Tongue (tissue), 2 donors: ENCODE data around the gene SYT1. TPM values are rescaled to one million over a fixed set of nuclear protein-coding genes. Genes with fewer than 3 reads are reported as not detected.
"Not testable (repeated sequence)": the region's sequence is repeated elsewhere in the genome, so short reads cannot be mapped to it uniquely, and the experiment has no call there.

ENCODE experiments used
- DNase-seq: peaks from one replicate; pipeline ENCODE4 v3.0.0-alpha.2; 2015
- total RNA-seq: library from RNA; depleted of rRNA; stranded (reverse); fragments of >200 nt; gene quantifications from one replicate; pipeline ENCODE4 v1.2.3, GENCODE V29; 2014

The SYT1 gene
- total RNA-seq, 1 donor from 2014 or later = 1.6 TPM

DNA sequence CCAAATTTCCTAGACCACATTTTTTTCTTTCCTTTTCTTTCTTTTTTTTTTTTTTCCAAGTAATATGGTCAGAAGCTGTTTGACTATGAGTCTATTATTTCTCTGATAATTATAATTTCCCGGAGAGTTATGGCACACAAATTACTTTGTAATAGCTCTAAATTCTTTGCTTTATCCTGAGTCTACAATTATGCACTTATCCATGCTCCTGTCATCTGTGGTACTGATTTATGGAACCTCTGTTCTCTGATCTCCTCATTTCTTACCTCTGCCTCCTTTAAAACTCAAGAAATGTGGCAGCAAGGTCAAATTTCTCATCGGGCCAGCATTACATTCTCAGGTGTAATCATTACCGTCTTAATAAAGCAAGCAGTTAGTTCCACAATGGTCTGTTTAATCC lies 544.1 kb downstream of the SYT1 start:
- DNase-seq = no peak

DNA sequence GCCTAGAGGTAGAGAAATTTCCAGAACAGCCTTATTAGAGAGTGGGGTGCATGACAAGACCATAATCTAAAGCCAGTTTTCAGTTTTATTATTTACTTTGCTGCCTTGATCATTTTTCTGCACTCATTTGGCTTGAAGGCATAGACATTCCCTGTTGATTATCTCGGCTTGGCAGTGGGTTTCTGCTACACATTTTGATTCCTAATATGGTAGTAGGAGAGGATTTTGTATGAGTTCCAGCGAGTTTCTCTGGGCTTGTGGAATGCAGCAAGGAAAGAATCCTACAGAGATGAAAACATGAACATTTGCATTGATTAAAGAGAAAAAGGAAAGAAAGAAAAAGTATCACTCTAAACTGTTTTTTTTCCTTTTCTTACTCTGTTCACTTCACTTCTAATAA lies 545.0 kb downstream of the SYT1 start:
- DNase-seq = peak; percentile 68

DNA sequence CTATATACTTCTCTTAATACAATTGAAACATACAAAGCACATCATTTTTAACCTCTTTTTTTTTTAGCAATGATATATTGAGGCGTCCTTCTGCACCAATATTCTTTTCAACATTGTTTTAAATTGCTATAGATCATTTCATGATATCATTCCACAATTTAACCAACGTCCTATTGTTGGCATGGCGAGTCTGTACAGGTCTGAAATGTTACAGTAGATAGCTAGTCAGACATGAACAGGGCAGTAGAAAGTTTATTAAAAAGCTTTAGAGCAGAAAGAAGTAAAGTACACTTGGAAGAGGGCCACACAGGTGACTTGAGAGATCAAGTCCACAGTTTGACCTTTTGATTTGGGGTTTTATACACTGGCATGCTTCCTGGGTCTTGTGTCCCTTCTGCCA lies 547.2 kb downstream of the SYT1 start:
- DNase-seq = no peak

DNA sequence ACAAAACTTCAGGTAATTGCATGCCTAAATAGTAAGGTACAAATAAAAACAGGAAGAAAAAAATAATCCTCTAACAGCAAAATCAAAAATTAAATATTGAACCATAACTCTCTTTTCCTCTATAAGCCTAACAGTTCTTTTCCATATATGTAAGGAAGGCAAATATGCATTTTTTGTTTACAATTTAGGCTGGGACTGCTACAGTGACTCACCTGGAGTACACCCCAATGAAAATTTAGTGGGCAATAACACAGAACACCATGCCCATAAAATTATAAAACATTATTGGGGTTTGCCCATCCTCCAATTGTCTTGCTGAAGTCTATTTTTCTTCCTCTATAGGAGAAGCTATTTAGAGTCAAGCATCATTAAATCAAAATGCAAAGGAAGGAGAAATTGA lies 549.2 kb downstream of the SYT1 start:
- no peak for DNase-seq

DNA sequence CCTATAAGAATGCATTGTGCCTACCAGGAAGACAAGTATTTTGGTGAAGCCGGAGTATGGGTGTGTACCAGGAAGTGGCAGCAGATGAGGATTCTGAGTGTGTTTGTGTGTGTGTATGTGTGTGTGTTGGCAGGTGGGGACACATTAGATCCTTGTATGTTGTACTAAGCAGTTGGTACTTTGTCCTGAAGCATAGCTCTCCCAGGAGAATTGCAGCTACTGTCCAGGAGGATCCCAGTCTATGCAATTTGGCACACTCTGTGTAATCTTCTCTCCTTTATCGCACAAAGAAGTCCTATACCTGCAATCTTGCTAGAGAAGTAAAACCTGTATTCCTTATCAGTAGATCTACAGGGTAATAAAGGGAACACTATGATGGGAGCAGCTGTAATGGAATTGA lies 549.7 kb downstream of the SYT1 start:
- no peak for DNase-seq

DNA sequence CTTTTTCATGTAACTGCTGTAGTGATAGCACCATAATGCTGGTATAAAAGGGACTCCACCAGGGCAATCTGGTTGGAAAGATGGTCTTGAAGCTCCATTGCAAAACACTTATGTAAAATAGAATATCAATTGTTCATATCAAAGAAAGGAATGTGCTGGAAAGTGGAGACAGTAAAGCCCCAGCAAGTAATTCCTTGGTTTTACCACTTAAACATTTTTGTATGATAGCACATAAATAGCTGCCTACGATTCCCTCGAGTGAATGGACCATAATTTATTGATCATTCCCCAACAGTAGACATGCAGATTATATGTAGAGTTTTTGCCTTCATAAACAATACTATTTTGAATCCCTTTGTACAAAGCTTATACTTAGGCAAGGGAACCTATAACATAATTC lies 550.7 kb downstream of the SYT1 start:
- no peak for DNase-seq

DNA sequence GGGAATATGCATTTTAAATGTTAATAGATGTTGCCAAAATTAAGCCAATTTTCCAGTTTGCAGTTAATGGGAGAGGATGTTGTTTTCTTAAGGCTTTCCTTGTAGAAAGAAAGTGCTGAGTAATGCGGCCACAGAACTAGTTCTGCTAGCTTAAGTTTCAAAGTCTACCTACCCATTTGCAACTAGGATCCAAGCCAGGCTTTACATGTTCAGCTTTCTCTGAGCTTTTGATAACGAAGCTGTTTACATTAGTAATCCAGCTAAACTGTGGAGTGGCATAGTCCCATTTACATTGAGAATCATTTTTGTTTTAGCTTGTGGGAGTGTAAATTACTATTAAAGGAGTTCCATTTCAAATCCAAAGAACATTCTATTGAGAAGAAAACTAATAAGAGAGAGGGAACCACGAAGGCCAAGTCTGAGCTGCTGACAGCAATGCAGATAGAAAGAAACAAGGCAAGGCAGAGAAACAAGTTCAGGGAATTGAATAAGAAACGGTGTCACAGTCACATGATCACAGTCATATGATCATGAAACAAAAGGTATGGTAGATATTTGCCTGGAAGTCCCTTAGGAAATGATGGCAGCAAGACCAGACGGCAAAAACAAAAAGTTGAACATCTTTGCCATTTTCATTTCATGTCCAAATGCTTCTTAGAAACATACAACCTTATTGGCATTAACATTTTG lies 551.3 kb downstream of the SYT1 start:
- DNase-seq = no peak

DNA sequence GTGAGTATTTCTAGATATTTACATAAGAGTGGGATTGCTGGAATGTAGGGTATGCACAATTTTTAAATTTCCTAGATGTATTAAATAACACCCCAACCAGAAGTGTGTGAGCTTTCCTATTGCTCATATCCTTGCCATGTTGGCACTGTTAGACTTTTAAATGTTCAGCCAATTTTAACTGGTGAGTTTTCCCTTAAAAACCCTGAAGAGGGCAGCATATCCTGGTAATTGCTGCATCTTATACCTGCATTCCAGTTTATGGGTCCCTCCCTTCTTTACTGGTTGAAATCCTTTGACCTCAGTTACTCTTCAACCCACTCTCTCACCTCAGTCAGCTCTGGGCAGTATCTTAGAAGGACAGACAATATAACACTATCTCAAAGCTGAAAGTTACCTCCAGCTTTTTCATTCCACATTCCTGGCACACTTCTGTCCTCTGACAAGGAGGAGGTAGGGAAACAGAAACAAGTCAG lies 555.6 kb downstream of the SYT1 start:
- peak; percentile 31 for DNase-seq

DNA sequence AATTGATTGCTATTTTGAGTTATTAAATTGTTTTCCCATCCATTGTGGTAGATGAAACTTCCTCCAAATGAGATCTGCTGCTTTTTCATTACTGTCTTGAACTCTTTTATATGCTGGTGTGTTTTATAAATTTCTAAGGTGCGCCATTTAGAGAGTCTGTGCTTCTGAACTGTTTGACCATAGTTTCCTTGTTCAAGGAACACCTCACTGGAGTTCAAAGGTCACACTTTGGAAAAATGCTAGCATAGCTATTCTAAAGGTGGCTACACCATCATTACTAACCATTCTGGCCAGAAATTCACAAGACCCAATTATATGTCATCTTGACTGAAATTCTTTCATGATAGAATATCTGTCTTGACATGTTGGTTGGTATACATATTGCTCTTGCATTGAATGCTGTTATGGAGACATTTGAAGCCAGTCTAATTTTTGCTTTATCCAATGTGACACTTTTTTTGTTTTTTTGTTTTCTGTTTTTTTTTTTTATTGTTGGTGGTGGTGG lies 556.7 kb downstream of the SYT1 start:
- no peak for DNase-seq

DNA sequence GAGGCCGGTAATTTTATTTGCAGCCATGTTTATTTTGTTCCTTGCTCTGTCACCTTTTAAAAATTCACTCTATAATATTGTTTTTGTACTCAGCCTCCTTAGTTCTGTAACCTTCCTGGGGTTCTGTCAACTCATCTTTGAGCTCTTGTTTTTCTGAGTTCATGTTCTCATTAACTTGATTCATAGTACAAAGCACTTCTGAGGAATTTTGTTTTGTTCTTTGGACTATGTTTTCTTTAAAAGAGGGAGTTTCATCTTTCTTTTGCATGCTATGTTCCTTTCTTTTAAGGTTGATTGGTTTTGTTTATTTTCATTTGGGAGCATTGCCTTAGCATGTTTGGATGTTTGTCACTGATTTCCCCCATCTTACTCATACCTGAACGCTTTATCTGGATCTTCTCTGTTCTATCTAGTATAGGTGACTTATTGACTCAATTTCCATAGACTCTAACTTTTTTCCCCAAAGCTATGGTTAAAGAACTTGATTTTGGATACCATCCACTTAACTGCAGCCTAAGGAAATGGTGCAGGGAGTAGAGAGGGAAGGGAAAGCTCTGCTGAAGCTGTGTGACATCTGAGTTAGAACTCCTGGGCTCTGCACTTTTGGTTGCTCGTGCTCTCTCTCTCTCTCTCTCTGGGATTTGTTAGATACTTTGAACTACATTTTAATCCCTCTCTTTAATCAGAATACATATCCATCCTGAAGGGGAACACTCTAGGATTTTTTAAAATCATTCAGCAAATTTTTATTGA lies 557.7 kb downstream of the SYT1 start:
- DNase-seq = no peak

DNA sequence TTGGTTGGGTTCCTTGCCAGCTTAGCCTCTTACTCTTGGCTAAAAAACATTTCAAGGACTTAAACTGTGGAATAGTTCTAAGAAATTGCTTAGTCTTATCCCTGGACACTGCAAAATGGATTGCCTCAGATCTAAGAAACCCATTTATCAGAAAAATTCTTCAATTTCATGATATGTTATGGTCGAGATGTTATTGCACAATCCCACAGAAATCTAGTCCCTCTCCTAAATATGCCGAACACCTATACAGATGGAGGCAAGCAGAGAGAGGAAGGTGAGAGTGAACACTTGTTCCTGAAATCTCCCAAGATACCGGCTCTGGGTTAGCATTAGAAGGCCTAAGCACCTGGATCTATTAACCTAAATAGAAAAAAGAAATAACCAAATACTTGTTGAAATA lies 559.0 kb downstream of the SYT1 start:
- DNase-seq = no peak

DNA sequence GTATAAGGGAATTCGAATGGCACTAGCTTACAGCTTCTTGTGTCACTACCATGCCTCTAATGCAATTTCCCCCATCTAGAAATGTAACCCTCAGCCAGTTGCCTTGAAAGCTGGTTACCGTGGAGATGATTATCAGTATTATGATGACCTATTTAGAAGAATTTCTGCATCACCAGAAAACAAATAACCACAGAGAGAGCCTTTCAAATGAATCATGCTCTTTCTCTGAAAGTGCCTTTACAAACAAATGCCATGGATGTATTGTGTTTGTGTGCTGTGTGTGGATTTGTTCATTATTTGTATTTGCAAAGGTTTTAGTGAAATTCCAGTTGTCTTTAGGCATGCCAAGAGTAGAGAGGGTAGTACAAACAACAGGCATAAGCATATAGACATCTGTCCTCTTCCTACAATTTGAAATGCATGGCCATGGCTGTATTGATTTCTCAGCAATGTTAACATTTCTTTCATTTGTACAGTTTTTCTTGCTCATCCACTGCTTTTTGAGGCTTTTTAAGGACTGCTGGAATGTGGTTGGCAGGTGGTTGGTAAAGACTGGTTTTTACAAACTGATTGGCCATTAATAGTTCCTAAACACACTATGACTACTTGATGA lies 559.6 kb downstream of the SYT1 start:
- peak; percentile 32 for DNase-seq

DNA sequence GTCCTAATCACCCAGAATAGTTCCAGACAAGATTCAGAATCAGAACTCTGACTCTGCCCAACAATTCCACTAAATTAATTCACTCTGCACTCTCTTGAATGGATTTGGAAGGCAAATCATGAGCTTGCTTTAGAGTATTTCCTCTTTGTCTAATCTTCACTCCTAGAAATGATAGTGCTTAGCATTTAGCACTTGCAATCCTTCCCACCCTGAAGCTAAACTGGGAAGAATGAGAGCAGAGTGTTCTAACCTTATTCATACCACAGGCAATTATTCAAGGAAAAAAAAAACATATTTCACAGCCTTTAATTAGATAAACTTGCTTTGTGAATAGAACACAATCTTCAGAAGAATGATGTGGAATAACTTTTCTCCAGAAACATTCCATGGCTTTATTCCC lies 561.5 kb downstream of the SYT1 start:
- DNase-seq = no peak

DNA sequence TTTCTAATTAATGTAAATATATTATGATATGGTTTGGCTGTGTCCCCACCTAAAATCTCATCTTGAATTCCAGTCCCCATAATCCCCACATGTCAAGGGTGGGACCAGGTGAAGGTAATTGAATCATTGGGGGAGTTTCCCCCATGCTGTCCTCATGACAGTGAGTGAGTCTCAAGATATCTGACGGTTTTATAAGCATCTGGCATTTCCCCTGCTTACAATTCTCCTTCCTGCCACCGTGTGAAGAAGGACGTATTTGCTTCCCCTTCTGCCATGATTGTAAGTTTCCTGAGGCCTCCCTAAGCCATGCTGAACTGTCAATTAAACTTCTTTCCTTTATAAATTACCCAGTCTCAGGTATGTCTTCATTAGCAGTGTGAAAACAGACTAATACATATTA lies 562.2 kb downstream of the SYT1 start:
- DNase-seq = not testable (repeated sequence)

DNA sequence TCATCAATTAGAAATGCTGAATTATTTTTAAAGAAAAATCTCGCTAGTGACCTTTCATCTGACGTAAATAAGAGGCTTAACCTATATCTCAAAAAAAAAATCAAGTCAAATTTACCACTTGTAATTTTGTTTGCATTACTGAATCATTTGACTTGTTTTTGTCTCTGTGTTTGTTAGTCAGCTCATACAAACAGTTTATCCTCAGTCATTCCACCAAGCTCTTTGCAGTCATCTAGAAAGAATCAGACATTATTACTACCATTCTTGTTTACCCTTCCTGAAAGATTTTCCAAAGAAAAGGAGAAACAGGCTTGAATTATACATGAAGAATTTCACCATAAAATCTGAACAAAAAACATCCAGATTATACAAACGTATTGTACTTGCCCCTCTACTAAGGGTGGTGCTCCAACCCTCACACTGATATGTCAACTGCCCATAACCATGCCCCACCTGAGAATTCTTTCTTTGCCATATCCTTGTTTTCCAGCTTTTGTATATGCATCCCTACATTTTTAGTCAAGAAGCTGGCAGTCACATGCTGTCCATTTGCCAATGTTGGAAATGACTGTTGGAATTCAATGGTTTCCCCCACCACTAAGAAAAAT lies 569.0 kb downstream of the SYT1 start:
- DNase-seq = no peak

DNA sequence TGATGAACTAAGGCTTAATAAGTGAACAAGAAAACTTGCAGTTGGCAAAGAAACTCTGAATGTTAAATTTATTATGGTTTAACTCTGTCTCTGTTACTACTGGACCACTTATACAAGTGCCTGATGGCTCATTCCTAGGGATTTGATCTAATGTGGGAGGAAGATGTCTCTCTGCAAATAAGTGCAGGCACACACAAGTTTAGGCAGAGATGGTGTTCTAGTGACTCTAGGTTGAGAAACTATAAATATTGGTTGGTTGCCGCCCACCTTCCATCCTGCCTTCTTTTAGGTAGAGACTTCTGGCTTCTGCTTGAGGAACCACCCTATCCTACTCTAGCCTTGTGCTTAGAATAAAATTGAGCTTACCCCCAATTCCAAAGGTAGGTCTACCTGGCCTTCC lies 570.0 kb downstream of the SYT1 start:
- no peak for DNase-seq

DNA sequence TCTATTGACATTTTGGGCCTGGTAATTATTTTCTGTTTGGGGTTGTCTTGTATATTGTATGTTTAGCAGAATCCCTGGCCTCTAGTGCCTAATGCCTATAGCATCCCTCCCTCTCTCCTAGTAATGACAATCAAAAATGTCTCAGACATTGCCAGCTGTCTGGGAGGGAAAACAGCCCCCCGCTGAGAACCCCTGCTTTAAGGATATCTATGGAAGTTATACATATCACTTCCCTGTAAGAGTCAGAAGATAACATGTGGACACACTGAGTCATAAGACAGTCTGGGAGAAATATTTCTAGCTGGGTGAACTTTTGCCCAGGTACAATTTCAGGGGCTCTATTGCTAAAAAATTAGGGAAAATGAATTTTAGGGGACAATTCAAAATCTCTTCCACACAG lies 571.2 kb downstream of the SYT1 start:
- DNase-seq = no peak

DNA sequence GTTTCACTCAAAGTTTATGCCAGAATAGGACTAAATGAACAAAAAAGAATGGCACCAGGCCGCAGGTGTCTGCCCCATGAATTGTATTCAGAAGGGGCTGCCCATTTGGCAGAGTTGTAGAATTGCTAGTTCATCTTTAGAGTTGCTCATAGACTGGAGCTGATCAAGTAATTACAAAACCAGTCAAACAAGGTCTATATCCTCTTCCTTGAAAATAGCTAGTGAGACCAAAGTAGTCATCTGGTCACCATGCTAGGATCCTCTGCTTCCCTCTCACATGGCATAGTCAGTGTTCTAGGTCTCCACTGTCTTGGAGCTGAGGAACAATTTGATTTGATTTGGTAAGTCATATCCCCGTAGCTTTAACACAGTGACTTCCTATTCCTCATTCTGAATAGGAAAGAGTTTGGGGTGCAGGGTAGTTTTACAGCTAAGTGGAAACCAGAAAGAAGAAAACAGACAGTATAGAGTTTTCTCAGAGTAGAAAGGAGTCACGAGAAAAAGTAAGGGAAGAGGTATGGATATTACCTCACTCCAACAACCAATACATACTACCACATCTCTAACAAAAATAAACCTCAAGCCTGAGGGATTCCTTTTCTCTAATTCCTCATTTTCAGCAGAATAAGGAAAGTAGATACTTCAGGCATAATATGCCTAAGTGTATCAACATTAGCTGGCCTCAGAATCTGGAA lies 574.1 kb downstream of the SYT1 start:
- no peak for DNase-seq

DNA sequence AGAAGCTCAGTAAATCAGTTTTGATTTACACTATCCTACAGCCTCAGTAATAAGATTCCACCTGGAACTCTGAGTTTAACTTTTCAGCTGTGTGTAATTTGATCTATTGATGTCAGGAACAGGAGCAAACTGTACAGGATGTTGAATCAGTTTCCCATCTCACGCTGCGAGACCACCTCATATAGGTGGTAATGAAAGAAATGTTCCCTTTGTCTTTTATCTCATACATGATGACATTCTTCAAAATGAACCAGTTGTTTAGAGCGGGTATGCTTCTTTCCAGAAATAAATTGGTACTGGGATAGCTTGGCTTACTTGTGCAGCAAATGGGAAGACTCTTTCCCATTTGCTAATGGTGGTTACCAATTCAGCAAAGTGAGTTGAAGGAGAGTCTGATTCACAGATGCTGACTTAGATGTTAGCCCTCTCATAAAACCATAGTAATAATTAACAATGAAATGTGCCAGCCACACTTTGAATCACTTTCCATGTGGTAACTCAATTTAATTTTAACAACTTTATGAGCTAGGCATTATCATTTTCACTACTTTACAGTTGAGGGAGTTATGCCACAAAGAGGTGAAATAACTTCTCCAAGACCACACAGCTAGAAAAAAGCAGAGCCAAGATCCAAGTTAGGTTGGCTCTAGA lies 574.7 kb downstream of the SYT1 start:
- DNase-seq = no peak

DNA sequence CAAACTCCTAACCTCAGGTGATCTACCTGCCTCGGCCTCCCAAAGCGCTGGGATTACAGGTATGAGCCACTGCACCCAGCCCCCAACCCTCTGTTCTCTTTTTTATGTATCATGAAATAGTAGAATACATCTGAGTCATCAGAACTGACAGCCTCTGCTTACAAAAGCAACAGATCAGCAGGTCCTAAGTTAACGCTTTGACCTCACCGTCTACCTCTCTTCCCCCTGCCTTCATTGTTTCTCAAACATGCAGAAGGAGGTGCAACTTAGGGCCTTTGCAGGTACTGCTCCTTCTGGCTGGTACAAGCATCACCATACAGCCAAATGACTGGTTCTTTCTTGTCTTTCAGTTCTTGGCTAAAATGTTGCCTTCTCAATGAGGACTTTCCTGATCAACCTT lies 577.0 kb downstream of the SYT1 start:
- DNase-seq = no peak

DNA sequence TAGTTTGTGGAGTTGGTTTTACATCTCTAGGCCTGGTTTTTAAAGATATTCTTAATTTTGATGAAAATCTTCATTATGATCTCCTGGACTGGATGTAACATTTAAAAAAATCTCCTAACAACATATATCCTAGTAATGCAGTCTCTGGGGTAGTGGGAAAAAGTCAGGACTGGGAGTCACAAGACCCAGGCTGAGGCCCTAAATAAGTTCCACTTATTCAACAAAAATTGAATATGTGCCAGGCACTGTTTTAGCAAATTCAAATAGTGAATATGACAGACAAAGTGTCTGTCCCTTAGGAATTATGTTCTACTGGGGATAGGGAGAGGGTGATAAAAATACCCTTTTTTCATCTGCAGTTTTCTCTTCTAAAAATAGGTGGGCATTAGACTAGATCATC lies 577.8 kb downstream of the SYT1 start:
- no peak for DNase-seq

DNA sequence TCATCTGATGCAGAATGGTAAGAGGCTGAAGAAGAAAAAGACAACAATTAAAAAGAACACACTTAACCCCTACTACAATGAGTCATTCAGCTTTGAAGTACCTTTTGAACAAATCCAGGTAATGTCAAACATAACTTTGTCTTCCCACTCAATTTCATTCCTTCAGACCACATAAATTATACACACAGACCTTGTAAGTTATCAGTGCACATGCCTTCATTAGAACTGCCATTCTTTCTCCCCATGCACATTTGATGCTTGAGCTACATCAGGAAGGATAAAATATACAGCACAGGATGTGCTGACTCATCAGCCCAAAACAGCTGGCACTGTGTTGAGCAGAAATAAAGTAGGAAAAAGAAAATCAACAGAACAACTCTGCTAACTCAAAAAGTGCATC lies 579.5 kb downstream of the SYT1 start:
- DNase-seq = no peak
